GM21786 (cell line): ENCODE measurements around the gene CREG2.
"Not testable (repeated sequence)": the region's sequence is repeated elsewhere in the genome, so short reads cannot be mapped to it uniquely, and the experiment has no call there.

ENCODE experiments used
- ATAC-seq: cut with Tn5 transposase; IDR thresholded peaks from one replicate; pipeline ENCODE4 v1.9.1; 2021; ENCODE audit not compliant: unreplicated experiment

Gene CREG2

GRCh38 chr2:101348883-101349282 is 38.4 kb downstream of the CREG2 start:
- no peak for ATAC-seq

- ATAC-seq: no peak
Measured at GRCh38 chr2:101346909-101347308, 40.4 kb downstream of the CREG2 start.

GRCh38 chr2:101344137-101344536 is 43.2 kb downstream of the CREG2 start:
- no peak for ATAC-seq

- no peak for ATAC-seq
Measured at GRCh38 chr2:101342625-101343008, 44.7 kb downstream of the CREG2 start.

- ATAC-seq: no peak
Measured at GRCh38 chr2:101341901-101342624, 45.2 kb downstream of the CREG2 start.

GRCh38 chr2:101341421-101341820 is 45.9 kb downstream of the CREG2 start:
- no peak for ATAC-seq

GRCh38 chr2:101340141-101340551 is 47.2 kb downstream of the CREG2 start:
- no peak for ATAC-seq

GRCh38 chr2:101339266-101339880 is 47.9 kb downstream of the CREG2 start:
- no peak for ATAC-seq

GRCh38 chr2:101337877-101338276 is 49.4 kb downstream of the CREG2 start:
- ATAC-seq: no peak

GRCh38 chr2:101332885-101333766 is 54.2 kb downstream of the CREG2 start:
- ATAC-seq: no peak

GRCh38 chr2:101331202-101331601 is 56.1 kb downstream of the CREG2 start:
- no peak for ATAC-seq

GRCh38 chr2:101330253-101330933 is 56.9 kb downstream of the CREG2 start:
- no peak for ATAC-seq

- ATAC-seq: no peak
Measured at GRCh38 chr2:101329026-101329425, 58.3 kb downstream of the CREG2 start.

GRCh38 chr2:101328474-101329007 is 58.8 kb downstream of the CREG2 start:
- no peak for ATAC-seq

GRCh38 chr2:101327863-101328394 is 59.4 kb downstream of the CREG2 start:
- ATAC-seq: no peak

- ATAC-seq: no peak
Measured at GRCh38 chr2:101325425-101325824, 61.9 kb downstream of the CREG2 start.

GRCh38 chr2:101316568-101316967 is 70.7 kb downstream of the CREG2 start:
- ATAC-seq: not testable (repeated sequence)

GRCh38 chr2:101311696-101312017 is 75.6 kb downstream of the CREG2 start:
- no peak for ATAC-seq

- ATAC-seq: no peak
Measured at GRCh38 chr2:101310834-101311695, 76.2 kb downstream of the CREG2 start.
